ENCODE measurements around the gene UNC13D. TPM values are rescaled to one million over a fixed set of nuclear protein-coding genes. Genes with fewer than 3 reads are reported as not detected.

UNC13D gene
- total RNA-seq, 1 experiment from 2014 or later = 20.2 TPM

- H2AFZ ChIP-seq (ENCODE audit: low read depth, low read length, poor library complexity, severe bottlenecking) = no peak overlapping the region
- H3K27me3 ChIP-seq (ENCODE audit: insufficient read depth, low read length) = no peaks in the 10 kb centered on the region
- peak; percentile 14 for ATAC-seq
- peak overlapping the region; percentile 37 for H3K27ac ChIP-seq (ENCODE audit: low read depth, low read length)
- peak overlapping the region; percentile 96 for H3K4me2 ChIP-seq (ENCODE audit: low read length)
- H3K9me3 ChIP-seq (ENCODE audit: control insufficient read depth in 1 of 2, insufficient read depth in 1 of 2, low read depth in 1 of 2, low read length in 2 of 2) = no peaks in the 10 kb centered on the region
- peaks cover 22 to 38% of the 10 kb centered on the region in 2 experiments for H3K4me1 ChIP-seq (ENCODE audit: control insufficient read depth in 1 of 2, insufficient read depth in 2 of 2, low read length in 2 of 2)
- no peaks in the 10 kb centered on the region for H3K9me2 ChIP-seq (ENCODE audit: insufficient read depth)
- ChIA-PET POLR2A (interaction anchor here (0.6 to 6.8 kb wide), 19 partner anchors 9 to 639 kb away, joined by 3 to 83 read pairs (median 5); partner anchors contain the start of genes MRPL38, PRPSAP1, TRIM47 and TRIM65), CTCF (interaction anchor here (0.6 to 4.3 kb wide), 19 partner anchors 9 to 936 kb away, joined by 3 to 57 read pairs (median 5); partner anchors contain the start of genes ACOX1, CDK3, FBF1 and GALK1), RAD21 (ENCODE audit: low non-redundant PET in 1 of 2, low total read pairs in 2 of 2, uncharacterized antibody in 2 of 2, unreplicated experiment in 2 of 2) (interaction anchor here (0.6 to 2.0 kb wide), 10 partner anchors 10 to 255 kb away, joined by 3 to 7 read pairs (median 4); a partner anchor contains a TSS)
- peaks cover 6 to 7% of the 10 kb centered on the region in 2 experiments; a peak in 3 of 4 replicates for H3K36me3 ChIP-seq (ENCODE audit: control insufficient read depth in 1 of 2, insufficient read depth in 2 of 2, low read length in 2 of 2)
- intact Hi-C loops (cut with micrococcal nuclease) = loop anchor here (1.0 to 10.0 kb wide), 4 partner anchors 10 to 180 kb away; a partner anchor contains a TSS
- peaks cover 20% of the 10 kb centered on the region; the same call in 1 of the 2 replicates for H3K79me2 ChIP-seq (ENCODE audit: insufficient read depth, low read length)
- peak overlapping the region; percentile 86 for H3K9ac ChIP-seq (ENCODE audit: low read length)
- BruUV-seq (replicated peaks) = no TSS peak
- TF ChIP-seq SIN3A (IDR thresholded peaks at IDR 0.05; ENCODE audit: low read depth) (0 out of 2 replicates have a peak, but pooled peaks have one; percentile 54), ZNF274 (IDR thresholded peaks at IDR 0.05; ENCODE audit: low read depth, low read length) (no peak), CEBPB (IDR thresholded peaks at IDR 0.05; ENCODE audit: low read depth) (no peak), RAD21 (IDR thresholded peaks at IDR 0.05; ENCODE audit: low read depth) (no peak)
- DNase-seq (ENCODE audit: low read depth, low spot score) = no peak
- H4K20me1 ChIP-seq (ENCODE audit: insufficient read depth) = no peaks in the 10 kb centered on the region
- H3K4me3 ChIP-seq (replicated peaks in 1 of 2; ENCODE audit: low read depth in 1 of 2, low read length in 2 of 2) = peak overlapping the region; percentile 75 to 86
Observed at GRCh38 chr17:75854881-75855309, 10.7 kb upstream of the UNC13D start.

DNA sequence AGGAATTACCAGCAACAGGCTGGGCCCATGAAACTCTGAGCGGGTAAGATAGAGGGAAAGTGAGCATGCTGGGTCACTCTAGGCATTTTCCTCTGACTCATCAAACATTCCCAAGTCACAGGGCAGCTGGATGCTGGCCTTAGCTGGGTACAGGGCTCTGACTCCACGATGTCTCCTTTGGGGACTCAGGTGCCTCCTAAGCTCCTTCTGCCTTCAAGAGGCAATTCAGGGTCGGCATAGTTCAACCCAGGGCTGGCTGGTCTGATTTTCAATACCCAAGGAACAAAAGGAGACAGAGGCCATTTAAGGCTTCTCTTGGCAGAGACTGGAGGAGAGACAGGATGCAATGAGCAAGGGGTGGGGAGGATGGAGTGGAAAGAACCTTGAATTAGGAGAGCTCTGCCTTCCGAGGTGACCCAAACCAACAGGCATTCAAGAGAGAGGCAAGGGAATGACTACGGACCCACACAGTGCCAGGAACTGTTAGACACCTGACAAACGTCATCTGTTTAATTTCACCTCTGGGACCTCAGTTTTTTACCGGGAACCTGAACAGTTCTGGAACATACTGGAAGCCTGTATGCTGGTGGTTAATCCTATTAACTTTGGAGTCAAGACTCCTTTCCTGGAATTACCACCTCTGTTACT lies 10.0 kb upstream of the UNC13D start:
- no peak overlapping the region for H2AFZ ChIP-seq (ENCODE audit: low read depth, low read length, poor library complexity, severe bottlenecking)
- peaks cover 6 to 9% of the 10 kb centered on the region in 2 experiments; a peak in 3 of 4 replicates for H3K36me3 ChIP-seq (ENCODE audit: control insufficient read depth in 1 of 2, insufficient read depth in 2 of 2, low read length in 2 of 2)
- peak overlapping the region; percentile 86 for H3K9ac ChIP-seq (ENCODE audit: low read length)
- DNase-seq (ENCODE audit: low read depth, low spot score) = no peak
- H3K27me3 ChIP-seq (ENCODE audit: insufficient read depth, low read length) = no peaks in the 10 kb centered on the region
- no peak for ATAC-seq
- intact Hi-C loops (cut with micrococcal nuclease) = loop anchor here (2.0 to 10.0 kb wide), 2 partner anchors 75 to 179 kb away; a partner anchor contains a TSS
- H3K4me1 ChIP-seq (ENCODE audit: control insufficient read depth in 1 of 2, insufficient read depth in 2 of 2, low read length in 2 of 2) = peaks cover 15 to 31% of the 10 kb centered on the region in 2 experiments
- H3K4me3 ChIP-seq (replicated peaks in 1 of 2; ENCODE audit: low read depth in 1 of 2, low read length in 2 of 2) = peak overlapping the region; percentile 75 to 86
- POLR2A ChIA-PET = interaction anchor here (1.9 to 6.8 kb wide), 5 partner anchors 21 to 76 kb away, joined by 4 to 83 read pairs (median 23); partner anchors contain the start of genes MRPL38, TRIM47 and TRIM65
- no peaks in the 10 kb centered on the region for H3K9me2 ChIP-seq (ENCODE audit: insufficient read depth)
- CTCF ChIA-PET = interaction anchor here (1.2 to 4.3 kb wide), 5 partner anchors 8 to 71 kb away, joined by 5 to 57 read pairs (median 20); partner anchors contain the start of gene TRIM47
- no peak for TF ChIP-seq MAX (IDR thresholded peaks at IDR 0.05)
- no peak for TF ChIP-seq ELF1 (IDR thresholded peaks at IDR 0.05; ENCODE audit: borderline replicate concordance, low read depth)
- no peak for TF ChIP-seq CEBPB (IDR thresholded peaks at IDR 0.05; ENCODE audit: low read depth)
- TF ChIP-seq, protein P1, sequence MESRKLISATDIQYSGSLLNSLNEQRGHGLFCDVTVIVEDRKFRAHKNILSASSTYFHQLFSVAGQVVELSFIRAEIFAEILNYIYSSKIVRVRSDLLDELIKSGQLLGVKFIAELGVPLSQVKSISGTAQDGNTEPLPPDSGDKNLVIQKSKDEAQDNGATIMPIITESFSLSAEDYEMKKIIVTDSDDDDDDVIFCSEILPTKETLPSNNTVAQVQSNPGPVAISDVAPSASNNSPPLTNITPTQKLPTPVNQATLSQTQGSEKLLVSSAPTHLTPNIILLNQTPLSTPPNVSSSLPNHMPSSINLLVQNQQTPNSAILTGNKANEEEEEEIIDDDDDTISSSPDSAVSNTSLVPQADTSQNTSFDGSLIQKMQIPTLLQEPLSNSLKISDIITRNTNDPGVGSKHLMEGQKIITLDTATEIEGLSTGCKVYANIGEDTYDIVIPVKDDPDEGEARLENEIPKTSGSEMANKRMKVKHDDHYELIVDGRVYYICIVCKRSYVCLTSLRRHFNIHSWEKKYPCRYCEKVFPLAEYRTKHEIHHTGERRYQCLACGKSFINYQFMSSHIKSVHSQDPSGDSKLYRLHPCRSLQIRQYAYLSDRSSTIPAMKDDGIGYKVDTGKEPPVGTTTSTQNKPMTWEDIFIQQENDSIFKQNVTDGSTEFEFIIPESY (IDR thresholded peaks at IDR 0.05; ENCODE audit: extremely low read depth, insufficient replicate concordance, low read length) = no peak
- TF ChIP-seq, protein P2, sequence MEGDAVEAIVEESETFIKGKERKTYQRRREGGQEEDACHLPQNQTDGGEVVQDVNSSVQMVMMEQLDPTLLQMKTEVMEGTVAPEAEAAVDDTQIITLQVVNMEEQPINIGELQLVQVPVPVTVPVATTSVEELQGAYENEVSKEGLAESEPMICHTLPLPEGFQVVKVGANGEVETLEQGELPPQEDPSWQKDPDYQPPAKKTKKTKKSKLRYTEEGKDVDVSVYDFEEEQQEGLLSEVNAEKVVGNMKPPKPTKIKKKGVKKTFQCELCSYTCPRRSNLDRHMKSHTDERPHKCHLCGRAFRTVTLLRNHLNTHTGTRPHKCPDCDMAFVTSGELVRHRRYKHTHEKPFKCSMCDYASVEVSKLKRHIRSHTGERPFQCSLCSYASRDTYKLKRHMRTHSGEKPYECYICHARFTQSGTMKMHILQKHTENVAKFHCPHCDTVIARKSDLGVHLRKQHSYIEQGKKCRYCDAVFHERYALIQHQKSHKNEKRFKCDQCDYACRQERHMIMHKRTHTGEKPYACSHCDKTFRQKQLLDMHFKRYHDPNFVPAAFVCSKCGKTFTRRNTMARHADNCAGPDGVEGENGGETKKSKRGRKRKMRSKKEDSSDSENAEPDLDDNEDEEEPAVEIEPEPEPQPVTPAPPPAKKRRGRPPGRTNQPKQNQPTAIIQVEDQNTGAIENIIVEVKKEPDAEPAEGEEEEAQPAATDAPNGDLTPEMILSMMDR (IDR thresholded peaks at IDR 0.05 in 2 of 3, conservative IDR thresholded peaks at IDR 0.05 in 1 of 3; ENCODE audit: borderline replicate concordance in 1 of 3, insufficient read depth in 1 of 3, low read depth in 2 of 3, low read length in 2 of 3) = no peak
- TF ChIP-seq FOSL1 (IDR thresholded peaks at IDR 0.05; ENCODE audit: low read depth) = no peak
- no peak for TF ChIP-seq EZH2 (IDR thresholded peaks at IDR 0.05)
- H4K20me1 ChIP-seq (ENCODE audit: insufficient read depth) = no peaks in the 10 kb centered on the region
- peak overlapping the region; percentile 96 for H3K4me2 ChIP-seq (ENCODE audit: low read length)
- TSS peak; percentile 87 for BruUV-seq (replicated peaks)
- H3K27ac ChIP-seq (ENCODE audit: low read depth, low read length) = peak overlapping the region; percentile 37
- peaks cover 20% of the 10 kb centered on the region; the same call in 1 of the 2 replicates for H3K79me2 ChIP-seq (ENCODE audit: insufficient read depth, low read length)
- RAD21 ChIA-PET (ENCODE audit: low non-redundant PET in 1 of 2, low total read pairs in 2 of 2, uncharacterized antibody in 2 of 2, unreplicated experiment in 2 of 2) = interaction anchor here in 1 of 2 experiments (1.1 to 2.0 kb wide), 2 partner anchors 9 to 21 kb away, joined by 3 to 5 read pairs; no protein-coding TSS in a partner anchor
- no peaks in the 10 kb centered on the region for H3K9me3 ChIP-seq (ENCODE audit: control insufficient read depth in 1 of 2, insufficient read depth in 1 of 2, low read depth in 1 of 2, low read length in 2 of 2)
